GM12875 (cell line): ENCODE measurements around the gene PPP4R1.

Source experiments
- H3K4me3 ChIP-seq: one replicate; pipeline ENCODE4 v1.5.1; 2011; ENCODE audit warnings: low read depth, low read length, control low read depth
- TF ChIP-seq, protein P1 (sequence below): IDR thresholded peaks from 2 replicates; pipeline ENCODE4 v1.5.1; 2011; ENCODE audit warnings: low read depth, mild to moderate bottlenecking, control low read depth, inconsistent platforms, low read length, moderate library complexity, borderline replicate concordance; ENCODE audit not compliant: insufficient read depth

Gene PPP4R1

DNA sequence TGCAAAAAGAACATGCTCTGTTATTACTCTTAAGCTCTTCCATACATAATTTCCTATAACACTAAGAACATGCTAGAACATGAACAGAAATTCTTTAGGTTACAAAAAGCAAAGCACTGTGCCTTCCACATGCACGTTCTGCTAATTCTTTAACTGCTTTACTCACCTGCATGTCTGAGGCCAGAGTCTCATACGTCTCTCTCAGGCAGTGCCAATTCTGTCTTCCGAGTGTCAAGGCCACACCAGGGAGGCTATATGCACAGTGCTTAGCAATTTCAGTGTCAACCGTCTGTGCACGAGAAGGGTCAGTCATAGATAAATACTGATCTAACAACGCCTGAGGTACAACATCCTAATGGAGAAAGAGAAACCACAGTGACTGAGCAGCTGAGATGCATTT, 55.1 kb downstream of the PPP4R1 start:
- TF ChIP-seq, protein P1, sequence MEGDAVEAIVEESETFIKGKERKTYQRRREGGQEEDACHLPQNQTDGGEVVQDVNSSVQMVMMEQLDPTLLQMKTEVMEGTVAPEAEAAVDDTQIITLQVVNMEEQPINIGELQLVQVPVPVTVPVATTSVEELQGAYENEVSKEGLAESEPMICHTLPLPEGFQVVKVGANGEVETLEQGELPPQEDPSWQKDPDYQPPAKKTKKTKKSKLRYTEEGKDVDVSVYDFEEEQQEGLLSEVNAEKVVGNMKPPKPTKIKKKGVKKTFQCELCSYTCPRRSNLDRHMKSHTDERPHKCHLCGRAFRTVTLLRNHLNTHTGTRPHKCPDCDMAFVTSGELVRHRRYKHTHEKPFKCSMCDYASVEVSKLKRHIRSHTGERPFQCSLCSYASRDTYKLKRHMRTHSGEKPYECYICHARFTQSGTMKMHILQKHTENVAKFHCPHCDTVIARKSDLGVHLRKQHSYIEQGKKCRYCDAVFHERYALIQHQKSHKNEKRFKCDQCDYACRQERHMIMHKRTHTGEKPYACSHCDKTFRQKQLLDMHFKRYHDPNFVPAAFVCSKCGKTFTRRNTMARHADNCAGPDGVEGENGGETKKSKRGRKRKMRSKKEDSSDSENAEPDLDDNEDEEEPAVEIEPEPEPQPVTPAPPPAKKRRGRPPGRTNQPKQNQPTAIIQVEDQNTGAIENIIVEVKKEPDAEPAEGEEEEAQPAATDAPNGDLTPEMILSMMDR, result no peak
- no peak overlapping the region for H3K4me3 ChIP-seq

DNA sequence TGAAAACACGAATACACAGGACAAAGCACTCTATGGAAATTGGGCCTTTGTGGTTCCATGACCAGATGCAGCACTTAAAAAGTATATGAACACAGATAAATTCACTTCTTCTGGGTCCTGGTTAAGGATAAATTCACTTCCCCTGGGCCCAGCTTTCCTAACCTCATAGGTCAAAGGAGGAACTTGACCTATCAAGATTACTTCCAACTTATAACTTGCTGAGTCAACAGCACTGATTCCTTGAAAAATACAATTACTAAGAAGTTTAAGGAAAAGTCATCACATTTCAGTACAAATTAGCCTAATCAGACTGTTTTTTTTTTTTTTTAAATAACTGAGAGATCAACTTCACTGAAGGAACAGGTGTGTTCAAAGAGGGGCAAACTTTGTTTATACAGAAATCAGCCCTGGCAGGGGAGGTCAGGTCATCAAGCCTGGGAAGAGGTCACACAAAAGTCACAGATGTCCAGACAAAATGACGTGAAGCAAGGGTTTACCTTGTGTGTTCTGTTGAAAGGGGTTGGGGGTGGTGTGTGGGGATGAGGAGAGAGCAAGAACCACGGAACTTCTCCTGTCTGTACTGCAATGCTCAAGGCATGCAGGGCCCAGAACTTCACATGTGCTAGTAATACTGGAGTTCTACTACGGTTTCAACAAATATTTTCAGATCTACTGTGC, 55.8 kb downstream of the PPP4R1 start:
- TF ChIP-seq, protein P1, result no peak

DNA sequence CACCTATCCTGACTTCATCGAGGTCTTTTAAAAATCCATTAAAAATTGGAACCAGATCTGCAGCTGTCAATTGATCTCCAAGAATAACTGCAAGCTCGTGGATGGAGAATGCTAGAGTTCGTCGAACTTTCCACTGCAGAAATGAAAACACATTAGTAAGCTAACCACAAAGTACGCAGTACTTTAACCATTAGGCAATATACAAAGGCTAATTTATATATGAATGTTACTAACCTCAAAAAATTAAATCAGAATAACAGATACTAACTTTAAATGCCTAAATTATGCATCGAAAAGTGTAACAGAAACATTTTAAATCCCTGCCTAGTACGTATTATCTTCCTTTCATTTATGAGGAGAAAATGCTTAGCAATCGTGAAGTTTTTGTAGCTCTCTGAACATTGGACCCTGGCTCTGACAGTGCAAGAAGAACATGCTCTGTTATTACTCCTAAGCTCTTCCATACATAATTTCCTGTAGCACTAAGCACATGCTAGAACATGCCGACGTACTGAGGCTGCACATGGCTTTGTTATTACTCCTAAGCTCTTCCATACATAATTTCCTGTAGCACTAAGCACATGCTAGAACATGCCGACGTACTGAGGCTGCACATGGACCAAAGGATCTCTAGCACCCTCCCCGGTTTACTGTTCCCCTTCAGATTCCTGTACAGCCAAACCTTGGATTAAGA, 57.0 kb downstream of the PPP4R1 start:
- no peak overlapping the region for H3K4me3 ChIP-seq
- TF ChIP-seq, protein P1, result no peak

More for the DNA sequence above, 55.8 kb downstream of the PPP4R1 start:
- H3K4me3 ChIP-seq, result no peak overlapping the region

DNA sequence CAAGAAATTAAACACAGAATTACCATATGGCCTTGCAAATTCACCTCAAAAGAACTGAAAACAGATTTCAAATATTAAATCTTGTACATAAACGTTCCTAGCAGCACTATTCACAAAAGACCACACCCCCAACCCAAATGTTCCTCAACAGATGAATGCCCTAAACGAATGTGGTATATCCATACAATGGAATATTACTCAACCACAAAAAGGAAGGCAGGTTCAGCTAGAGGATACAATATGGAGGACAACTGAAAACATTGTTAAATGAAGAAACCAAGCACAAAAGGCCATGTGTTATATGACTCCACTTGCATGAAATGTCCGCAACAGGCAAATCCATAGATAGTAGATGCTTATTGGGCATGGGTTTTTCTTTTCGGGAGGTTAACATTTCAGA, 61.7 kb downstream of the PPP4R1 start:
- TF ChIP-seq, protein P1, result no peak
- no peak overlapping the region for H3K4me3 ChIP-seq

DNA sequence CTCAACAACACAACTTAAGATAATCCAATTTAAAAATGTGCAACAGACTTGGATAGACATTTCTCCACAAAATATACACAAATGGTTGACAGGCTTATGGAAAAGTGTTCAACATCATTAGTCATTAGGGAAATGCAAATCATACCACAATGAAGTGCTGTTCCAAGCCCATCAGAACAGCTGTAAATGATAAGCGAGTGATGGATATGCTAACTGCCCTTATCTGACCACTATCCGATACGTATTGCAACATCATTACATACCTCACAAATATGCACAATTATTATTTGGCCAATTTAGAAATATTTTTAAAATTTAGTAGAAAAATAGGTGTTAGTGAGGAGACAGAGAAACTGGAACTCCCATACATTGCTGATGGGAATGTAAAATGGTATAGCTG, 62.2 kb downstream of the PPP4R1 start:
- TF ChIP-seq, protein P1, result no peak
- H3K4me3 ChIP-seq, result no peak overlapping the region

DNA sequence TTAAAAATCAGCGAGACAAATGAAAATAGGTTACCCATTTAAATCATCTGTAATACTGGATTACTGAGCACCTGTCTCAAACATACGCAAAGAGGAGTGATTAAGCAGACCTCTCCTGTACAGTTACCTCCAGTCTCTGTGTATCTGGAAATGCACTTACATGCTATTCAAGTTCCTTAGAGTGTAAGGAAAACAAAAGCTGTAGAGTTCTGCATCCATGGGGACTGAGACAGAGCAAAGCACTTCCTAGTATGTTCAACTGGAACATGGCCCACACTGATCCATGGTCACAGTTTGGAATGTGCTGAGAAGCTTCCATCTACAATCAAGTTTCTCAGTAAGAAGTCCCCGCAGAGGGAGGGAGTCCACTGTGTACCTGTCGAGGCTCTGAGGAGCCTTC, 63.9 kb downstream of the PPP4R1 start:
- H3K4me3 ChIP-seq, result no peak overlapping the region
- TF ChIP-seq, protein P1, result no peak

DNA sequence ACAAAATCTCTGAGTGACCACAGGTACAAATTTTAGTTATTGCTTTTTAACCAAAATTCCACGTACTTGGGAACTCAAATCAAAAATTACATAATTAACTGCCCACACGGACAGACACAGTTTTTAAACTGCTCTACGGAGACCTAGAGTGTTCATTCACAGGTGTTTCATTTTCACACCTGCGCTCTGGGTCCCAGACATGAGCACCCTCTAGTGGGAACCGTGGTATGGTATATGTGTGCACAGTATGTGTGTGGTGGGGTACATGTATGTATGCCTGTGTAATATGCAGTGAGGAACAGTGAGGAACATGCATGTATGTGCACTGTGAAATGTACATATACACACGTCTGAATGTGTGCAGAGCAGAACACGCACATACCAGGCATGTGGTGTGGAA, 65.0 kb downstream of the PPP4R1 start:
- TF ChIP-seq, protein P1, result peak; percentile 15; the same call in 1 of the 2 replicates
- H3K4me3 ChIP-seq, result no peak overlapping the region
